Measurements from ENCODE around the gene TDRD10. TPM values are rescaled to one million over a fixed set of nuclear protein-coding genes. Genes with fewer than 3 reads are reported as not detected.

Gene TDRD10
- total and polyA plus RNA-seq, 2 of the 8 experiments (the other 6 are each of a cell fraction or from before 2014, with no cell fraction given), result 0.15 to 0.27 TPM

DNA sequence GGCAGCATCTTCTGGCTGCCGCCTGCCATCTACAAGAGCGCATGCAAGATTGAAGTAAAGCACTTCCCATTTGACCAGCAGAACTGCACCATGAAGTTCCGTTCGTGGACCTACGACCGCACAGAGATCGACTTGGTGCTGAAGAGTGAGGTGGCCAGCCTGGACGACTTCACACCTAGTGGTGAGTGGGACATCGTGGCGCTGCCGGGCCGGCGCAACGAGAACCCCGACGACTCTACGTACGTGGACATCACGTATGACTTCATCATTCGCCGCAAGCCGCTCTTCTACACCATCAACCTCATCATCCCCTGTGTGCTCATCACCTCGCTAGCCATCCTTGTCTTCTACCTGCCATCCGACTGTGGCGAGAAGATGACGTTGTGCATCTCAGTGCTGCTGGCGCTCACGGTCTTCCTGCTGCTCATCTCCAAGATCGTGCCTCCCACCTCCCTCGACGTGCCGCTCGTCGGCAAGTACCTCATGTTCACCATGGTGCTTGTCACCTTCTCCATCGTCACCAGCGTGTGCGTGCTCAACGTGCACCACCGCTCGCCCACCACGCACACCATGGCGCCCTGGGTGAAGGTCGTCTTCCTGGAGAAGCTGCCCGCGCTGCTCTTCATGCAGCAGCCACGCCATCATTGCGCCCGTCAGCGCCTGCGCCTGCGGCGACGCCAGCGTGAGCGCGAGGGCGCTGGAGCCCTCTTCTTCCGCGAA is 69.4 kb downstream of the TDRD10 start:
- POLR2A ChIA-PET (ENCODE audit: partially characterized antibody), result interaction anchor here (1.1 kb wide), 1 partner anchor 35 kb away, joined by 3 read pairs; no protein-coding TSS in a partner anchor
- no peak for FAIRE-seq
- 95% methylated on average over 59 of the region's 59 CpGs; no CpG with 5 or more reads in 1 of the 2 experiments for WGBS, 2 experiments (ENCODE audit: extremely low coverage in 1 of 2, insufficient coverage in 1 of 2, insufficient read length in 1 of 2, insufficient replicate concordance in 2 of 2, low coverage in 1 of 2, low lambda C conversion rate in 2 of 2, missing lambda C conversion rate in 1 of 2)
- TF ChIP-seq POLR2A (IDR thresholded peaks at IDR 0.05; ENCODE audit: control extremely low read depth in 1 of 2, low read depth in 2 of 2, low read length in 2 of 2), result no peak
- TF ChIP-seq MAFK (IDR thresholded peaks at IDR 0.05; ENCODE audit: low read depth, low read length), result no peak
- TF ChIP-seq CBX5 (IDR thresholded peaks at IDR 0.05; ENCODE audit: low read depth, low read length), result no peak
- TF ChIP-seq SIX5 (IDR thresholded peaks at IDR 0.05; ENCODE audit: low read depth, low read length), result no peak
- no peak for TF ChIP-seq TEAD4 (IDR thresholded peaks at IDR 0.05; ENCODE audit: low read depth, low read length)
- no peak for TF ChIP-seq RNF2 (IDR thresholded peaks at IDR 0.05; ENCODE audit: borderline replicate concordance, low read depth, low read length, missing control alignments, poor library complexity, severe bottlenecking)
- TF ChIP-seq GABPA (IDR thresholded peaks at IDR 0.05; ENCODE audit: borderline replicate concordance, insufficient read depth, low read length), result no peak
- no peak for TF ChIP-seq TBP (IDR thresholded peaks at IDR 0.05; ENCODE audit: low read depth, low read length)
- no peak for TF ChIP-seq GTF2F1 (IDR thresholded peaks at IDR 0.05; ENCODE audit: borderline replicate concordance, low read depth, low read length)
- no peak for TF ChIP-seq JUN (IDR thresholded peaks at IDR 0.05; ENCODE audit: low read depth, low read length)

More for the DNA sequence above, 69.4 kb downstream of the TDRD10 start:
- Histone ChIP-seq H3K23me2 (ENCODE audit: low read depth, low read length) (peaks cover 12% of the 10 kb centered on the region), H3K27ac (ENCODE audit: low read depth, low read length) (no peak overlapping the region), H3K4ac (replicated peaks; ENCODE audit: insufficient read length, low read depth, low read length) (no peak overlapping the region), H3K56ac (replicated peaks; ENCODE audit: insufficient read length, low read depth, low read length) (no peak overlapping the region), H2AK5ac (ENCODE audit: low read depth, low read length) (no peak overlapping the region), H2BK20ac (ENCODE audit: low read length) (no peak overlapping the region), H3K79me2 (ENCODE audit: control insufficient read depth in 1 of 2, insufficient read depth in 2 of 2, low read length in 2 of 2) (no peaks in the 10 kb centered on the region), H3K79me1 (ENCODE audit: low read depth, low read length) (no peaks in the 10 kb centered on the region), H4K5ac (ENCODE audit: insufficient read length, low read depth, low read length) (no peak overlapping the region), H3K9ac (replicated peaks in 1 of 4; ENCODE audit: extremely low read depth in 1 of 4, low read depth in 3 of 4, low read length in 3 of 4) (no peak overlapping the region), H3K23ac (ENCODE audit: insufficient read length) (no peak overlapping the region), H3K4me1 (replicated peaks in 1 of 4; ENCODE audit: control insufficient read depth in 3 of 4, insufficient read depth in 4 of 4, low read length in 3 of 4) (peaks cover 7 to 21% (median 10%) of the 10 kb centered on the region in 4 experiments; a peak in 6 of 7 replicates), H3K4me2 (ENCODE audit: insufficient read depth in 1 of 2, low read depth in 2 of 2, low read length in 2 of 2) (no peak overlapping the region), H2BK12ac (ENCODE audit: low read depth, low read length) (peak overlapping the region; percentile 60; the same call in 1 of the 2 replicates), H2BK120ac (replicated peaks; ENCODE audit: low read depth, low read length) (no peak overlapping the region), H4K8ac (ENCODE audit: extremely low read depth, insufficient read depth, low read length) (no peak overlapping the region), H2BK5ac (ENCODE audit: low read depth, low read length) (0 out of 2 replicates have a peak overlapping the region, but pooled peaks have one; percentile 20), H3K14ac (ENCODE audit: insufficient read length) (no peak overlapping the region), H3K4me3 (ENCODE audit: extremely low read depth in 1 of 4, insufficient read depth in 2 of 4, low read depth in 3 of 4, low read length in 4 of 4) (no peak overlapping the region), H3K9me3 (ENCODE audit: insufficient read depth in 2 of 2, low read depth in 1 of 2, low read length in 1 of 2) (no peaks in the 10 kb centered on the region), H3K27me3 (replicated peaks in 1 of 4; ENCODE audit: control insufficient read depth in 3 of 4, extremely low read depth in 1 of 4, insufficient read depth in 3 of 4, low read length in 3 of 4) (peaks cover 0 to 5% (median 0%) of the 10 kb centered on the region in 4 experiments; a peak in 1 of 7 replicates), H2BK15ac (ENCODE audit: low read length) (no peak overlapping the region), H3K36me3 (ENCODE audit: control insufficient read depth in 2 of 4, insufficient read depth in 4 of 4, low read length in 3 of 4) (peaks cover 0 to 3% (median 0%) of the 10 kb centered on the region in 4 experiments; a peak in 1 of 8 replicates), H4K20me1 (replicated peaks in 1 of 2; ENCODE audit: control insufficient read depth in 1 of 2, insufficient read depth in 2 of 2, low read length in 2 of 2) (peaks cover 0 to 13% of the 10 kb centered on the region in 2 experiments), H3K18ac (ENCODE audit: extremely low read depth, low read length) (no peak overlapping the region), H4K91ac (replicated peaks; ENCODE audit: insufficient read length, low read length) (no peak overlapping the region), H2AFZ (ENCODE audit: low read length) (no peak overlapping the region)
- DNase-seq (ENCODE audit: low read depth in 1 of 2, low spot score in 2 of 2), result no peak
- CTCF ChIA-PET (ENCODE audit: partially characterized antibody), result interaction anchor here (1.9 to 2.1 kb wide), 2 partner anchors 12 to 25 kb away, joined by 6 to 13 read pairs; no protein-coding TSS in a partner anchor

Data from H1 (cell line).